ENCODE results near the gene PABPN1.

GRCh38 chr14:23360496-23360895 lies 39.2 kb downstream of the PABPN1 start:
- TF ChIP-seq CTCF (conservative IDR thresholded peaks at IDR 0.05; ENCODE audit: low read length) = no peak
- no peak for TF ChIP-seq EZH2phosphoT487 (IDR thresholded peaks at IDR 0.05; ENCODE audit: borderline replicate concordance, low read depth, low read length)
